Loucy (cell line): Measurements from ENCODE around the gene DLG2.

ENCODE experiments used
- H2AFZ ChIP-seq: fragments of 200-600 bp; sonication (generic); 2 replicates; pipeline ENCODE4 v1.6.0; 2016; ENCODE audit warnings: antibody characterized with exemption, mild to moderate bottlenecking, low read length, moderate library complexity
- H3F3A ChIP-seq: fragments of 200-600 bp; 2 replicates; pipeline ENCODE4 v1.6.0; 2016; ENCODE audit warnings: antibody characterized with exemption, low read depth, mild to moderate bottlenecking
- H3K27me3 ChIP-seq: fragments of 200-600 bp; sonication (generic); 2 replicates; pipeline ENCODE4 v1.6.1; 2014; ENCODE audit warnings: low read length, mild to moderate bottlenecking; ENCODE audit not compliant: insufficient read depth, poor library complexity, severe bottlenecking
- H3K36me3 ChIP-seq: fragments of 200-600 bp; sonication (generic); 2 replicates; pipeline ENCODE4 v1.6.1; 2016; ENCODE audit warnings: low read length; ENCODE audit not compliant: insufficient read depth
- H3K4me1 ChIP-seq: fragments of 200-600 bp; sonication (generic); 2 replicates; pipeline ENCODE4 v1.5.1; 2014; ENCODE audit warnings: low read length, mild to moderate bottlenecking; ENCODE audit not compliant: insufficient read depth, poor library complexity, severe bottlenecking
- H3K4me2 ChIP-seq: fragments of 200-600 bp; sonication (generic); 2 replicates; pipeline ENCODE4 v1.6.0; 2014; ENCODE audit warnings: antibody characterized with exemption, low read length, low read depth, mild to moderate bottlenecking; ENCODE audit not compliant: poor library complexity, severe bottlenecking
- H3K4me3 ChIP-seq: fragments of 200-600 bp; sonication (generic); 2 replicates; pipeline ENCODE4 v1.5.1; 2014; ENCODE audit warnings: low read length, mild to moderate bottlenecking, mixed read lengths; ENCODE audit not compliant: poor library complexity, severe bottlenecking
- H3K79me2 ChIP-seq: fragments of 200-600 bp; sonication (generic); 2 replicates; pipeline ENCODE4 v1.6.1; 2014; ENCODE audit warnings: low read length; ENCODE audit not compliant: insufficient read depth
- H3K9ac ChIP-seq: fragments of 200-600 bp; sonication (generic); 2 replicates; pipeline ENCODE4 v1.6.0; 2014; ENCODE audit warnings: mild to moderate bottlenecking, low read depth, low read length, moderate library complexity; ENCODE audit not compliant: poor library complexity, severe bottlenecking
- H3K9me2 ChIP-seq: fragments of 200-600 bp; sonication (generic); replicated peaks from 2 replicates; pipeline ENCODE4 v1.6.1; 2016; ENCODE audit warnings: low read depth, low read length, mixed read lengths
- H3K9me3 ChIP-seq: fragments of 200-600 bp; sonication (generic); 2 replicates; pipeline ENCODE4 v1.6.1; 2014; ENCODE audit warnings: mild to moderate bottlenecking, antibody characterized with exemption, low read length, low read depth; ENCODE audit not compliant: insufficient read depth
- H4K20me1 ChIP-seq: fragments of 200-600 bp; sonication (generic); 2 replicates; pipeline ENCODE4 v1.6.0; 2014; ENCODE audit warnings: antibody characterized with exemption, low read length, mild to moderate bottlenecking; ENCODE audit not compliant: insufficient read depth, poor library complexity, severe bottlenecking
- EZH2phosphoT487 ChIP-seq: fragments of 200-600 bp; IDR thresholded peaks from 2 replicates; pipeline ENCODE4 v1.6.1; 2018; ENCODE audit warnings: antibody characterized with exemption, mild to moderate bottlenecking, moderate library complexity, borderline replicate concordance
- TF ChIP-seq, protein P1 (sequence below): fragments of 200-600 bp; sonication (generic); conservative IDR thresholded peaks from 2 replicates; pipeline ENCODE4 v1.5.1; 2014; ENCODE audit warnings: mild to moderate bottlenecking, antibody characterized with exemption, low read length

Gene DLG2

GRCh38 chr11:84012171-84012826, 1614.8 kb downstream of the DLG2 start:
- Histone ChIP-seq H3K4me2 (no peak overlapping the region), H4K20me1 (no peaks in the 10 kb centered on the region)

DNA sequence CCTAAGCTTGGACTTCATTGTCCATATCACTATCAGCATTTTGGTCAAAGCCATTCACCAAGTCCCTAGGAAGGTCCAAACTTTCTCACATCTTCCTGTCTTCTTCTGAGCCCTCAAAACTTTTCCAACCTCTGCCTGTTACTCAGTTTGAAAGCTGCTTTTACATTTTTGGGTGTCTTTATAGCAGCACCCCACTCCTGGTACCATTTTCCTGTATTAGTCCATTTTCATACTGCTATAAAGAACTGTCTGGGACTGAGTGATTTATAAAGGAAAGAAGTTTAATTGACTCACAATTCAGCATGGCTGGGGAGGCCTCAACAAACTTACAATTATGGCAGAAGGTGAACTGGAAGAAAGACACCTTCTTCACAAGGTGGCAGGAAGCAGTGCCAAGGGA, 1624.0 kb downstream of the DLG2 start:
- H3K27me3 ChIP-seq = no peaks in the 10 kb centered on the region
- H3K4me3 ChIP-seq = no peak overlapping the region
- no peak overlapping the region for H3K9ac ChIP-seq
- H3K4me2 ChIP-seq = no peak overlapping the region
- no peak overlapping the region for H2AFZ ChIP-seq
- peaks cover 5% of the 10 kb centered on the region for H3K9me3 ChIP-seq
- H3K4me1 ChIP-seq = no peaks in the 10 kb centered on the region
- TF ChIP-seq, protein P1, sequence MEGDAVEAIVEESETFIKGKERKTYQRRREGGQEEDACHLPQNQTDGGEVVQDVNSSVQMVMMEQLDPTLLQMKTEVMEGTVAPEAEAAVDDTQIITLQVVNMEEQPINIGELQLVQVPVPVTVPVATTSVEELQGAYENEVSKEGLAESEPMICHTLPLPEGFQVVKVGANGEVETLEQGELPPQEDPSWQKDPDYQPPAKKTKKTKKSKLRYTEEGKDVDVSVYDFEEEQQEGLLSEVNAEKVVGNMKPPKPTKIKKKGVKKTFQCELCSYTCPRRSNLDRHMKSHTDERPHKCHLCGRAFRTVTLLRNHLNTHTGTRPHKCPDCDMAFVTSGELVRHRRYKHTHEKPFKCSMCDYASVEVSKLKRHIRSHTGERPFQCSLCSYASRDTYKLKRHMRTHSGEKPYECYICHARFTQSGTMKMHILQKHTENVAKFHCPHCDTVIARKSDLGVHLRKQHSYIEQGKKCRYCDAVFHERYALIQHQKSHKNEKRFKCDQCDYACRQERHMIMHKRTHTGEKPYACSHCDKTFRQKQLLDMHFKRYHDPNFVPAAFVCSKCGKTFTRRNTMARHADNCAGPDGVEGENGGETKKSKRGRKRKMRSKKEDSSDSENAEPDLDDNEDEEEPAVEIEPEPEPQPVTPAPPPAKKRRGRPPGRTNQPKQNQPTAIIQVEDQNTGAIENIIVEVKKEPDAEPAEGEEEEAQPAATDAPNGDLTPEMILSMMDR = no peak
- TF ChIP-seq EZH2phosphoT487 = no peak
- no peaks in the 10 kb centered on the region for H3K79me2 ChIP-seq
- no peaks in the 10 kb centered on the region for H4K20me1 ChIP-seq
- no peaks in the 10 kb centered on the region for H3K36me3 ChIP-seq
- H3F3A ChIP-seq = no peaks in the 10 kb centered on the region
- no peaks in the 10 kb centered on the region for H3K9me2 ChIP-seq

More at GRCh38 chr11:84012171-84012826, 1614.8 kb downstream of the DLG2 start:
- Histone ChIP-seq H2AFZ (no peak overlapping the region), H3K9me2 (no peaks in the 10 kb centered on the region), H3K9me3 (no peaks in the 10 kb centered on the region), H3K79me2 (no peaks in the 10 kb centered on the region), H3K36me3 (no peaks in the 10 kb centered on the region), H3K4me3 (no peak overlapping the region), H3F3A (no peaks in the 10 kb centered on the region), H3K9ac (no peak overlapping the region), H3K4me1 (no peaks in the 10 kb centered on the region), H3K27me3 (no peaks in the 10 kb centered on the region)
- TF ChIP-seq, protein P1 = no peak
- TF ChIP-seq EZH2phosphoT487 = no peak

DNA sequence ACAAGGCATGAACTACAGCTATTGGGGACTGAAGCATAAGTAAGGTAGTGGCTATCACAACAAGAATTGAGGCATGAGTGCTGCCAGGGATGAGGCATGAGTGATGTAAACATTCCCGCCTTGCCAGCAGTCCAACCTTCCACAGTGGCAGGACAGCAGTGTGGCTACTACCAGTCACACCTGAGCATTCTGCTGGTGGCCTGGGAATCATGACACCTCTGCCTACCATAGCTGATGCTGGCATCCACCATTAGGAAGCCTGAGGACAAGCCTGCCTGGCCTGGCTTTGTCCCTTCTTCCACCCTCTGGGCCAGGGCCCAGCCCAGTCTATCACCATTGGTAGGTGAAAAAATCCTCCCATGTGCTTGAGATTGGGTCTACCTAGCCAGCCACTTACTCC, 1628.2 kb downstream of the DLG2 start:
- H3K4me2 ChIP-seq = no peak overlapping the region
- TF ChIP-seq, protein P1 = no peak
- no peak for TF ChIP-seq EZH2phosphoT487
- H3K4me3 ChIP-seq = no peak overlapping the region
- H3K4me1 ChIP-seq = no peaks in the 10 kb centered on the region
- no peaks in the 10 kb centered on the region for H3F3A ChIP-seq
- H3K27me3 ChIP-seq = no peaks in the 10 kb centered on the region
- H3K9me3 ChIP-seq = peaks cover 5% of the 10 kb centered on the region
- no peaks in the 10 kb centered on the region for H4K20me1 ChIP-seq
- no peak overlapping the region for H2AFZ ChIP-seq
- no peaks in the 10 kb centered on the region for H3K79me2 ChIP-seq
- no peaks in the 10 kb centered on the region for H3K36me3 ChIP-seq
- no peak overlapping the region for H3K9ac ChIP-seq
- H3K9me2 ChIP-seq = no peaks in the 10 kb centered on the region
